ENCODE data around the gene SOX12. TPM values are rescaled to one million over a fixed set of nuclear protein-coding genes. Genes with fewer than 3 reads are reported as not detected.

Gene SOX12
- total RNA-seq, 1 experiment from 2014 or later = 59.1 TPM

- TF ChIP-seq NFE2L1 (CRISPR knock-in tag; IDR thresholded peaks at IDR 0.05) (no peak), PRRX2 (CRISPR knock-in tag; IDR thresholded peaks at IDR 0.05) (no peak)
- CTCF ChIA-PET = interaction anchor here (2.5 to 3.3 kb wide), 3 partner anchors 11 to 53 kb away, joined by 9 to 42 read pairs (median 42); partner anchors contain the start of gene SOX12
- peaks cover 60% of the 10 kb centered on the region for H3K36me3 Mint-ChIP-seq
- no peak for DNase-seq (ENCODE audit: low spot score)
- H3K9me3 Mint-ChIP-seq = no peaks in the 10 kb centered on the region
- ATAC-seq = no peak
- peaks cover 13% of the 10 kb centered on the region for H3K4me1 Mint-ChIP-seq
- no peak overlapping the region for H3K4me3 Mint-ChIP-seq
- POLR2A ChIA-PET = no interaction called here
- H3K27me3 Mint-ChIP-seq (ENCODE audit: low read depth) = peaks cover 14% of the 10 kb centered on the region
- no peak overlapping the region for H3K27ac Mint-ChIP-seq
Observed at GRCh38 chr20:276620-277495, 48.5 kb upstream of the SOX12 start.

DNA sequence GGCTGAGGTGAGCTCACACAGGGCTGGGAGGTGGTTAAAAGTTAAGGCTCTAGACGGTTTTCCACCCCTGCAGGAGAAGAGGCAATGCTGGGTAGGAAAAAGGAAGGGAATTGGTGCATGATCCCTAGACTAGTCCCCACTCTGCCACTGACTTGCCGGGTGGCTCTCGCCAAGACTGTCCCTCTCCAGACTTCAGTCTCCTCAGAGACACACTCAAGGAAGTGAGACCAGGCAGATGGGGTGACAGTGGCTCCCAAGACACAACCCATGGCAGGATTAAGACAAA, 47.9 kb upstream of the SOX12 start:
- ChIA-PET POLR2A (no interaction called here), CTCF (interaction anchor here (0.8 to 3.3 kb wide), 5 partner anchors 11 to 53 kb away, joined by 3 to 42 read pairs (median 9); partner anchors contain the start of gene SOX12)
- TF ChIP-seq, protein P1, sequence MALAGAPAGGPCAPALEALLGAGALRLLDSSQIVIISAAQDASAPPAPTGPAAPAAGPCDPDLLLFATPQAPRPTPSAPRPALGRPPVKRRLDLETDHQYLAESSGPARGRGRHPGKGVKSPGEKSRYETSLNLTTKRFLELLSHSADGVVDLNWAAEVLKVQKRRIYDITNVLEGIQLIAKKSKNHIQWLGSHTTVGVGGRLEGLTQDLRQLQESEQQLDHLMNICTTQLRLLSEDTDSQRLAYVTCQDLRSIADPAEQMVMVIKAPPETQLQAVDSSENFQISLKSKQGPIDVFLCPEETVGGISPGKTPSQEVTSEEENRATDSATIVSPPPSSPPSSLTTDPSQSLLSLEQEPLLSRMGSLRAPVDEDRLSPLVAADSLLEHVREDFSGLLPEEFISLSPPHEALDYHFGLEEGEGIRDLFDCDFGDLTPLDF (CRISPR knock-in tag; IDR thresholded peaks at IDR 0.05) = no peak
- TF ChIP-seq MXD4 (CRISPR knock-in tag; IDR thresholded peaks at IDR 0.05; ENCODE audit: borderline replicate concordance) (no peak), TEAD4 (CRISPR knock-in tag; IDR thresholded peaks at IDR 0.05) (no peak), CBFB (CRISPR knock-in tag; IDR thresholded peaks at IDR 0.05; ENCODE audit: low read depth) (no peak), STAT6 (CRISPR knock-in tag; conservative IDR thresholded peaks at IDR 0.05; ENCODE audit: low read depth) (no peak), ZNF671 (CRISPR knock-in tag; IDR thresholded peaks at IDR 0.05) (no peak), MAX (CRISPR knock-in tag; IDR thresholded peaks at IDR 0.05) (no peak), ATF3 (CRISPR knock-in tag; conservative IDR thresholded peaks at IDR 0.05) (no peak), NR1H2 (CRISPR knock-in tag; IDR thresholded peaks at IDR 0.05) (no peak), ZNF263 (CRISPR knock-in tag; IDR thresholded peaks at IDR 0.05; ENCODE audit: low read depth) (no peak), TEAD1 (CRISPR knock-in tag; IDR thresholded peaks at IDR 0.05) (no peak)
- TF ChIP-seq, protein P2, sequence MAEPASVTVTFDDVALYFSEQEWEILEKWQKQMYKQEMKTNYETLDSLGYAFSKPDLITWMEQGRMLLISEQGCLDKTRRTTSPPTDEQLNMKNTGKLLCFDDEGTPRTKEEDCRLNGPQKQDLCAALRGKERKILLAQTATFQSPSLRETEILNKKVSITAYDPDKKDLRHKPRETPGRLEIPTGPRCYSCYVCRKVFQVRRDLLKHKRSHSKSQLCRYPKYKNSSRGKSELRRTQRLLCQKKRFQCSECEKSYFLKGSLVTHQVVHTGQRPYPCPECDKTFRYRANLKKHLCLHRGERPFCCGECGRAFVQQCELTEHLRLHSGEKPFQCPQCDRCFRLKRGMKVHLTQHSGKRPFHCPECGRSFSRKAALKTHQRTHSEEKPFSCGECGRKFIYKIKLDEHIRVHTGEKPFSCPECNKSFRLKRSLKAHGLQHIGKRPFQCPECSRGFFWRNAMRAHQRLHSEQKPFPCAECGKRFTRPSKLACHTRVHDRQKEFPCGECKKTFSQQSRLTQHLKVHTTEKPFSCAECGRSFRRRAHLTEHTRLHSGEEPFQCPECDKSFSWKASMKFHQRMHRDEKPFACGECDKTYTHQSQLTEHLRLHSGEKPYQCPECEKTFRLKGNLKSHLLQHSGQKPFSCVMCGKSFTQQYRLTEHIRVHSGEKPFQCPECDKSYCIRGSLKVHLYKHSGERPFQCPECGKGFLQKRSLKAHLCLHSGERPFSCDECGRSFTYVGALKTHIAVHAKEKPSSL (CRISPR knock-in tag; conservative IDR thresholded peaks at IDR 0.05) = no peak
- Mint-ChIP-seq H3K4me3 (peak overlapping the region; percentile 31; the same call in 1 of the 2 replicates), H3K4me1 (peaks cover 13% of the 10 kb centered on the region), H3K27me3 (ENCODE audit: low read depth) (peaks cover 20% of the 10 kb centered on the region), H3K36me3 (peaks cover 65% of the 10 kb centered on the region), H3K9me3 (no peaks in the 10 kb centered on the region), H3K27ac (no peak overlapping the region)
- DNase-seq (ENCODE audit: low spot score) (no peak), ATAC-seq (no peak)

DNA sequence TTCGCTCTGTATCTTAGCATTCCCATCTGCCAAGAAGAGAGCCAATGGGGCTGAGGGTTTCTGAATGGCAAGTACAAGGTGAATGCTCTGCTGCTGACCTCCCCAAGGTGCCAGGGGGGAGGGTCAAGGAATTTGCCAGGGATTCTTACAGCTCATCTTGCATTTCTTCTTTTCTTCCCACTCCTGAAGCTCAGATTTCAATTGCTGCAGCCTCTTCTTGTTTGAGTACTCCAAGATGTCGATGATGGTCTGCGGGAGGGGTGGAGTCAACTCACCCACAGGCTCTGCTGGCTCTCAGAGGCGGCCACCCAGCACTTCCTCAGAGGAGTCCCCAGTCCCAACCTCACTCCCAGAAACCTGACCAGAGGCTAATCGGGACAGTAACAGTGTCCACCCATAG, 47.2 kb upstream of the SOX12 start:
- POLR2A ChIA-PET = interaction anchor here (1.1 to 2.6 kb wide), 3 partner anchors 46 to 69 kb away, joined by 3 to 22 read pairs (median 6); partner anchors contain the start of gene SOX12
- Mint-ChIP-seq H3K27ac (peak overlapping the region; percentile 98), H3K9me3 (no peaks in the 10 kb centered on the region), H3K4me3 (peak overlapping the region; percentile 77), H3K36me3 (peaks cover 65% of the 10 kb centered on the region), H3K27me3 (ENCODE audit: low read depth) (peaks cover 20% of the 10 kb centered on the region), H3K4me1 (peaks cover 13% of the 10 kb centered on the region)
- DNase-seq (ENCODE audit: low spot score) (peak; percentile 40), ATAC-seq (peak; percentile 43; the same call in 1 of the 2 replicates)
- CTCF ChIA-PET = interaction anchor here (0.7 to 3.3 kb wide), 14 partner anchors 12 to 93 kb away, joined by 3 to 42 read pairs (median 5); partner anchors contain the start of genes DEFB132, NRSN2 and SOX12
- TF ChIP-seq, protein P3, sequence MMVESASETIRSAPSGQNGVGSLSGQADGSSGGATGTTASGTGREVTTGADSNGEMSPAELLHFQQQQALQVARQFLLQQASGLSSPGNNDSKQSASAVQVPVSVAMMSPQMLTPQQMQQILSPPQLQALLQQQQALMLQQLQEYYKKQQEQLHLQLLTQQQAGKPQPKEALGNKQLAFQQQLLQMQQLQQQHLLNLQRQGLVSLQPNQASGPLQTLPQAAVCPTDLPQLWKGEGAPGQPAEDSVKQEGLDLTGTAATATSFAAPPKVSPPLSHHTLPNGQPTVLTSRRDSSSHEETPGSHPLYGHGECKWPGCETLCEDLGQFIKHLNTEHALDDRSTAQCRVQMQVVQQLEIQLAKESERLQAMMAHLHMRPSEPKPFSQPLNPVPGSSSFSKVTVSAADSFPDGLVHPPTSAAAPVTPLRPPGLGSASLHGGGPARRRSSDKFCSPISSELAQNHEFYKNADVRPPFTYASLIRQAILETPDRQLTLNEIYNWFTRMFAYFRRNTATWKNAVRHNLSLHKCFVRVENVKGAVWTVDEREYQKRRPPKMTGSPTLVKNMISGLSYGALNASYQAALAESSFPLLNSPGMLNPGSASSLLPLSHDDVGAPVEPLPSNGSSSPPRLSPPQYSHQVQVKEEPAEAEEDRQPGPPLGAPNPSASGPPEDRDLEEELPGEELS (CRISPR knock-in tag; IDR thresholded peaks at IDR 0.05) = no peak
- TF ChIP-seq ZNF138 (CRISPR knock-in tag; conservative IDR thresholded peaks at IDR 0.05) = no peak
- no peak for TF ChIP-seq GTF2I (CRISPR knock-in tag; conservative IDR thresholded peaks at IDR 0.05)
- no peak for TF ChIP-seq JUN (CRISPR knock-in tag; IDR thresholded peaks at IDR 0.05)
- no peak for TF ChIP-seq SMAD4 (CRISPR knock-in tag; IDR thresholded peaks at IDR 0.05)
- no peak for TF ChIP-seq NR3C1 (CRISPR knock-in tag; conservative IDR thresholded peaks at IDR 0.05; ENCODE audit: low read depth)
- TF ChIP-seq, protein P4, sequence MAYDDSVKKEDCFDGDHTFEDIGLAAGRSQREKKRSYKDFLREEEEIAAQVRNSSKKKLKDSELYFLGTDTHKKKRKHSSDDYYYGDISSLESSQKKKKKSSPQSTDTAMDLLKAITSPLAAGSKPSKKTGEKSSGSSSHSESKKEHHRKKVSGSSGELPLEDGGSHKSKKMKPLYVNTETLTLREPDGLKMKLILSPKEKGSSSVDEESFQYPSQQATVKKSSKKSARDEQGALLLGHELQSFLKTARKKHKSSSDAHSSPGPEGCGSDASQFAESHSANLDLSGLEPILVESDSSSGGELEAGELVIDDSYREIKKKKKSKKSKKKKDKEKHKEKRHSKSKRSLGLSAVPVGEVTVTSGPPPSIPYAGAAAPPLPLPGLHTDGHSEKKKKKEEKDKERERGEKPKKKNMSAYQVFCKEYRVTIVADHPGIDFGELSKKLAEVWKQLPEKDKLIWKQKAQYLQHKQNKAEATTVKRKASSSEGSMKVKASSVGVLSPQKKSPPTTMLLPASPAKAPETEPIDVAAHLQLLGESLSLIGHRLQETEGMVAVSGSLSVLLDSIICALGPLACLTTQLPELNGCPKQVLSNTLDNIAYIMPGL (CRISPR knock-in tag; IDR thresholded peaks at IDR 0.05) = no peak

Data from WTC11 (cell line).